Breast epithelium (tissue), 4 donors: ENCODE measurements around the gene AHNAK. TPM values are rescaled to one million over a fixed set of nuclear protein-coding genes. Genes with fewer than 3 reads are reported as not detected.
"Not testable (repeated sequence)": the region's sequence is repeated elsewhere in the genome, so short reads cannot be mapped to it uniquely, and the experiment has no call there.

Source experiments
- DNase-seq, 2 donors: peaks; one replicate each; pipeline ENCODE4 v3.0.0-alpha.2; 2019; ENCODE audit warnings: low spot score in 2 of 2
- H3K27ac ChIP-seq, 2 donors: fragments of 200-600 bp; sonication (generic) in 1 of 2; one replicate each; pipeline ENCODE4 v1.5.1; 2016 to 2019; ENCODE audit warnings: mild to moderate bottlenecking in 1 of 2
- H3K27me3 ChIP-seq, 2 donors: fragments of 200-600 bp; sonication (generic) in 1 of 2; one replicate each; pipeline versions ENCODE4 v1.5.1 to v1.6.0; 2017 to 2019; ENCODE audit warnings: control low read depth in 1 of 2, mild to moderate bottlenecking in 1 of 2
- H3K36me3 ChIP-seq: fragments of 200-600 bp; one replicate; pipeline ENCODE4 v1.5.1; 2019
- H3K4me1 ChIP-seq, 2 donors: fragments of 200-600 bp; sonication (generic); one replicate each; pipeline ENCODE4 v1.5.1; 2016 to 2019; ENCODE audit warnings: control low read depth in 1 of 2
- H3K4me3 ChIP-seq, 3 donors: fragments of 200-600 bp; sonication (generic); 1 replicate in 2 of 3; 2 replicates in 1 of 3; pipeline ENCODE4 v1.5.1; 2016 to 2019; ENCODE audit warnings: mild to moderate bottlenecking in 3 of 3, moderate library complexity in 2 of 3
- H3K9me3 ChIP-seq, 2 donors: fragments of 200-600 bp; sonication (generic) in 1 of 2; one replicate each; pipeline ENCODE4 v1.5.1; 2016 to 2019; ENCODE audit warnings: control low read depth in 1 of 2
- CTCF ChIP-seq, 3 donors: fragments of 450-650 bp; IDR thresholded peaks; one replicate each; pipeline ENCODE4 v1.5.1; 2016 to 2017; ENCODE audit warnings: antibody characterized with exemption in 3 of 3, mild to moderate bottlenecking in 3 of 3, moderate library complexity in 3 of 3
- POLR2A ChIP-seq: fragments of 450-650 bp; IDR thresholded peaks from one replicate; pipeline ENCODE4 v1.6.1; 2016; ENCODE audit warnings: antibody characterized with exemption, mild to moderate bottlenecking, moderate library complexity
- POLR2AphosphoS5 ChIP-seq, 3 donors: sonication (generic); formaldehyde crosslinking; IDR thresholded peaks; one replicate each; pipeline ENCODE4 v1.6.1; 2017; ENCODE audit warnings: antibody characterized with exemption in 3 of 3
- intact Hi-C: fragments of 100-400 bp; cut with DNase I; formaldehyde crosslinking; loops from one replicate; pipeline ENCODE4 v1.15.1; 2023; ENCODE audit warnings: low total_unique reads
- total RNA-seq, 3 donors: library from RNA; depleted of rRNA; stranded (reverse); fragments of >200 nt; gene quantifications; one replicate each; pipeline ENCODE4 v1.1.0, GENCODE V29; 2016

AHNAK gene
- total RNA-seq, 3 donors from 2014 or later, result 636 to 1,393 (median 1,040) TPM

GRCh38 chr11:62388999-62389398, 157.6 kb downstream of the AHNAK start:
- H3K27ac ChIP-seq, result no peak overlapping the region
- no peaks in the 10 kb centered on the region for H3K27me3 ChIP-seq
- no peak overlapping the region for H3K4me3 ChIP-seq
- H3K9me3 ChIP-seq, result no peaks in the 10 kb centered on the region
- intact Hi-C loops, result no loop called here
- TF ChIP-seq POLR2AphosphoS5 (IDR thresholded peaks at IDR 0.05) (no peak), POLR2A (no peak), CTCF (IDR thresholded peaks at IDR 0.05) (no peak)
- no peaks in the 10 kb centered on the region for H3K4me1 ChIP-seq
- H3K36me3 ChIP-seq, result no peaks in the 10 kb centered on the region
- no peak for DNase-seq

GRCh38 chr11:62387381-62387780, 159.2 kb downstream of the AHNAK start:
- Histone ChIP-seq H3K4me3 (no peak overlapping the region), H3K9me3 (no peaks in the 10 kb centered on the region), H3K4me1 (no peaks in the 10 kb centered on the region), H3K27ac (no peak overlapping the region), H3K27me3 (no peaks in the 10 kb centered on the region), H3K36me3 (no peaks in the 10 kb centered on the region)
- intact Hi-C loops, result no loop called here
- no peak for DNase-seq
- TF ChIP-seq CTCF (IDR thresholded peaks at IDR 0.05), result no peak
- TF ChIP-seq POLR2AphosphoS5 (IDR thresholded peaks at IDR 0.05), result no peak
- TF ChIP-seq POLR2A, result no peak

GRCh38 chr11:62386083-62386482, 160.5 kb downstream of the AHNAK start:
- H3K9me3 ChIP-seq, intact Hi-C loops, H3K27ac ChIP-seq, H3K4me3 ChIP-seq, DNase-seq, H3K36me3 ChIP-seq, H3K27me3 ChIP-seq, H3K4me1 ChIP-seq: not testable (repeated sequence)

GRCh38 chr11:62383822-62384221, 162.8 kb downstream of the AHNAK start:
- DNase-seq, result no peak
- no peaks in the 10 kb centered on the region for H3K9me3 ChIP-seq
- no peaks in the 10 kb centered on the region for H3K27me3 ChIP-seq
- H3K4me3 ChIP-seq, result no peak overlapping the region
- H3K4me1 ChIP-seq, result no peaks in the 10 kb centered on the region
- TF ChIP-seq POLR2AphosphoS5 (IDR thresholded peaks at IDR 0.05) (no peak), POLR2A (no peak), CTCF (IDR thresholded peaks at IDR 0.05) (no peak)
- no peaks in the 10 kb centered on the region for H3K36me3 ChIP-seq
- intact Hi-C loops, result no loop called here
- H3K27ac ChIP-seq, result no peak overlapping the region

Other genes starting within 250 kb of the AHNAK start
- not detected for gene SCGB1D4, start 247.7 kb downstream of the AHNAK start, total RNA-seq
- gene ASRGL1, start 209.4 kb downstream of the AHNAK start, total RNA-seq, result 10 to 100 TPM in 2 of 3 donors, 1 to 10 TPM in 1; 6.7 to 22.0 (median 16.4) TPM
- gene SCGB1A1, start 127.8 kb downstream of the AHNAK start, total RNA-seq, result not detected
- gene EEF1G, start 27.1 kb upstream of the AHNAK start, total RNA-seq, result 1,000 to 10,000 TPM; 1,312 to 1,961 (median 1,794) TPM
- 10 to 100 TPM in 2 of 3 donors, 1 to 10 TPM in 1; 7.7 to 12.1 (median 10.7) TPM for gene TUT1, start 44.7 kb upstream of the AHNAK start, total RNA-seq
- 10 to 100 TPM; 61.3 to 92.8 (median 85.5) TPM for gene MTA2, start 55.1 kb upstream of the AHNAK start, total RNA-seq
- 10 to 100 TPM; 34.7 to 58.7 (median 35.7) TPM for gene EML3, start 66.0 kb upstream of the AHNAK start, total RNA-seq
- 10 to 100 TPM in 2 of 3 donors, 1 to 10 TPM in 1; 8.5 to 11.5 (median 11.0) TPM for gene ROM1, start 66.5 kb upstream of the AHNAK start, total RNA-seq
- 10 to 100 TPM; 19.0 to 38.0 (median 29.6) TPM for gene B3GAT3, start 75.2 kb upstream of the AHNAK start, total RNA-seq
- gene GANAB, start 99.8 kb upstream of the AHNAK start, total RNA-seq, result 100 to 1,000 TPM; 114 to 116 (median 116) TPM
- gene INTS5, start 106.5 kb upstream of the AHNAK start, total RNA-seq, result 10 to 100 TPM; 14.6 to 19.0 (median 18.4) TPM
- 10 to 100 TPM; 22.9 to 42.9 (median 25.2) TPM for gene C11orf98, start 118.4 kb upstream of the AHNAK start, total RNA-seq
- gene CSKMT, start 118.5 kb upstream of the AHNAK start, total RNA-seq, result 10 to 100 TPM in 1 of 3 donors, 1 to 10 TPM in 2; 5.4 to 16.1 (median 5.8) TPM
- 1 to 10 TPM; 7.4 to 9.8 (median 8.3) TPM for gene UQCC3, start 124.9 kb upstream of the AHNAK start, total RNA-seq
- 1 to 10 TPM; 4.3 to 6.0 (median 5.6) TPM for gene LBHD1, start 125.5 kb upstream of the AHNAK start, total RNA-seq
- gene UBXN1, start 132.3 kb upstream of the AHNAK start, total RNA-seq, result 100 to 1,000 TPM; 204 to 248 (median 239) TPM
- gene LRRN4CL, start 142.7 kb upstream of the AHNAK start, total RNA-seq, result 10 to 100 TPM in 2 of 3 donors, 1 to 10 TPM in 1; 9.8 to 15.1 (median 13.6) TPM
- gene BSCL2, start 160.6 kb upstream of the AHNAK start, total RNA-seq, result 10 to 100 TPM; 40.2 to 58.4 (median 54.1) TPM
- not detected for gene GNG3, start 160.9 kb upstream of the AHNAK start, total RNA-seq
- 10 to 100 TPM; 22.3 to 24.5 (median 23.6) TPM for gene HNRNPUL2, start 180.7 kb upstream of the AHNAK start, total RNA-seq
- gene TTC9C, start 181.7 kb upstream of the AHNAK start, total RNA-seq, result 10 to 100 TPM; 19.2 to 26.2 (median 25.8) TPM
- 1 to 10 TPM; 5.9 to 9.7 (median 9.0) TPM for gene ZBTB3, start 207.4 kb upstream of the AHNAK start, total RNA-seq
- gene POLR2G, start 214.8 kb upstream of the AHNAK start, total RNA-seq, result 10 to 100 TPM; 54.2 to 80.6 (median 65.5) TPM
- gene TAF6L, start 224.6 kb upstream of the AHNAK start, total RNA-seq, result 10 to 100 TPM; 14.1 to 20.8 (median 20.5) TPM
- gene TMEM179B, start 240.6 kb upstream of the AHNAK start, total RNA-seq, result 10 to 100 TPM; 61.4 to 66.9 (median 64.9) TPM
- 10 to 100 TPM; 26.9 to 34.1 (median 29.8) TPM for gene TMEM223, start 245.2 kb upstream of the AHNAK start, total RNA-seq